Ovary (tissue), 3 donors: ENCODE data around the gene ADORA1.

Source experiments
- POLR2A ChIP-seq: fragments of 450-650 bp; IDR thresholded peaks from one replicate; pipeline ENCODE4 v1.6.1; 2017; ENCODE audit warnings: antibody characterized with exemption, mild to moderate bottlenecking, moderate library complexity
- TF ChIP-seq, protein P1 (sequence below), 3 donors: fragments of 450-650 bp in 2 of 3; fragments of 200-600 bp in 1 of 3; IDR thresholded peaks; one replicate each; pipeline versions ENCODE4 v1.5.1 to v1.8.0; 2016 to 2022; ENCODE audit warnings: antibody characterized with exemption in 3 of 3, mild to moderate bottlenecking in 1 of 3
- donor health status: DM: no; HTN: no; CAD: no.

DNA sequence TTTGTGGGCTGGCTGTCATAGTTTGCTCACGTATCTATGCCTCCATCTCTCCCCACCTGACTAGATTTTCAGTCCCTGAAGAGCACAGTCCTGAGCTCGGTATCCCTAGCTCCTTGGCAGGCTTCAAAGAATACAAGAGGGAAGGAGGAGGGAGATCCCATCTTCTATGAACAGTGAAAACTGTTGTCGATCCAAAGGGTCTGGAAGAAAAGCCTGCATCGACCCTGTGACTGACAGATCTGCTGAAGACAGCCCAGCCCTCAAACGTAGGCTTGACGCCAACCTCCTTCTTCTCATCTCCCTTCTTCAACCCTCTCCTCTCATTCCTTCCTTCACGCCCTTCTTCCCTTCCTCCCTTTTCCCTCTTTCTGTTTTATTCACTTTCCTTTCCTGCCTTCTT is 13.3 kb upstream of the ADORA1 start:
- TF ChIP-seq, protein P1, sequence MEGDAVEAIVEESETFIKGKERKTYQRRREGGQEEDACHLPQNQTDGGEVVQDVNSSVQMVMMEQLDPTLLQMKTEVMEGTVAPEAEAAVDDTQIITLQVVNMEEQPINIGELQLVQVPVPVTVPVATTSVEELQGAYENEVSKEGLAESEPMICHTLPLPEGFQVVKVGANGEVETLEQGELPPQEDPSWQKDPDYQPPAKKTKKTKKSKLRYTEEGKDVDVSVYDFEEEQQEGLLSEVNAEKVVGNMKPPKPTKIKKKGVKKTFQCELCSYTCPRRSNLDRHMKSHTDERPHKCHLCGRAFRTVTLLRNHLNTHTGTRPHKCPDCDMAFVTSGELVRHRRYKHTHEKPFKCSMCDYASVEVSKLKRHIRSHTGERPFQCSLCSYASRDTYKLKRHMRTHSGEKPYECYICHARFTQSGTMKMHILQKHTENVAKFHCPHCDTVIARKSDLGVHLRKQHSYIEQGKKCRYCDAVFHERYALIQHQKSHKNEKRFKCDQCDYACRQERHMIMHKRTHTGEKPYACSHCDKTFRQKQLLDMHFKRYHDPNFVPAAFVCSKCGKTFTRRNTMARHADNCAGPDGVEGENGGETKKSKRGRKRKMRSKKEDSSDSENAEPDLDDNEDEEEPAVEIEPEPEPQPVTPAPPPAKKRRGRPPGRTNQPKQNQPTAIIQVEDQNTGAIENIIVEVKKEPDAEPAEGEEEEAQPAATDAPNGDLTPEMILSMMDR (IDR thresholded peaks at IDR 0.05), result no peak
- TF ChIP-seq POLR2A, result no peak
